GM20000 (cell line): ENCODE data around the gene FOCAD.
"Not testable (repeated sequence)": the region's sequence is repeated elsewhere in the genome, so short reads cannot be mapped to it uniquely, and the experiment has no call there.

Experiments used
- DNase-seq: peaks from one replicate; pipeline ENCODE4 v3.0.0; 2012; ENCODE audit warnings: low spot score
- TF ChIP-seq, protein P1 (sequence below): IDR thresholded peaks from 2 replicates; pipeline ENCODE4 v1.5.1; 2012; ENCODE audit warnings: mild to moderate bottlenecking, control low read depth; ENCODE audit errors: extremely low read depth, missing control alignments

Gene FOCAD

DNA sequence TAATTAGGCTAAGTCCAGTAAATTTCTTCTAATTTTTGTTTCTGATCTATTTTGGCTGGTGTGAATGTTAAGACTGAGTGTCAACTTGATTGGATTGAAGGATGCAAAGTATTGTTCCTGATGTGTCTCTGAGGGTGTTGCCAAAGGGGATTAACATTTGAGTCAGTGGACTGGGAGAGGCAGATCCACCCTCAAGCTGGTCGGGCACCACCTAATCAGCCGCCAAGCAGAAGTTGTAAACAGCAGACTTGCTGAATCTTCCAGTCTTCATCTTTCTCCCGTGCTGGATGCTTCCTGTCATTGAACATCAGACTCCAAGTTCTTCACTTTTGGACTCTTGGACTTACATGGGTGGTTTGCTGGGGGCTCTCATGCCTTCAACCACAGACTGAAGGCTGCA is 40.4 kb upstream of the FOCAD start:
- DNase-seq, result no peak

GRCh38 chr9:20646656-20647055 is 37.4 kb upstream of the FOCAD start:
- DNase-seq, result no peak
- TF ChIP-seq, protein P1, sequence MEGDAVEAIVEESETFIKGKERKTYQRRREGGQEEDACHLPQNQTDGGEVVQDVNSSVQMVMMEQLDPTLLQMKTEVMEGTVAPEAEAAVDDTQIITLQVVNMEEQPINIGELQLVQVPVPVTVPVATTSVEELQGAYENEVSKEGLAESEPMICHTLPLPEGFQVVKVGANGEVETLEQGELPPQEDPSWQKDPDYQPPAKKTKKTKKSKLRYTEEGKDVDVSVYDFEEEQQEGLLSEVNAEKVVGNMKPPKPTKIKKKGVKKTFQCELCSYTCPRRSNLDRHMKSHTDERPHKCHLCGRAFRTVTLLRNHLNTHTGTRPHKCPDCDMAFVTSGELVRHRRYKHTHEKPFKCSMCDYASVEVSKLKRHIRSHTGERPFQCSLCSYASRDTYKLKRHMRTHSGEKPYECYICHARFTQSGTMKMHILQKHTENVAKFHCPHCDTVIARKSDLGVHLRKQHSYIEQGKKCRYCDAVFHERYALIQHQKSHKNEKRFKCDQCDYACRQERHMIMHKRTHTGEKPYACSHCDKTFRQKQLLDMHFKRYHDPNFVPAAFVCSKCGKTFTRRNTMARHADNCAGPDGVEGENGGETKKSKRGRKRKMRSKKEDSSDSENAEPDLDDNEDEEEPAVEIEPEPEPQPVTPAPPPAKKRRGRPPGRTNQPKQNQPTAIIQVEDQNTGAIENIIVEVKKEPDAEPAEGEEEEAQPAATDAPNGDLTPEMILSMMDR, result no peak

More for the DNA sequence above, 40.4 kb upstream of the FOCAD start:
- TF ChIP-seq, protein P1, result no peak

DNA sequence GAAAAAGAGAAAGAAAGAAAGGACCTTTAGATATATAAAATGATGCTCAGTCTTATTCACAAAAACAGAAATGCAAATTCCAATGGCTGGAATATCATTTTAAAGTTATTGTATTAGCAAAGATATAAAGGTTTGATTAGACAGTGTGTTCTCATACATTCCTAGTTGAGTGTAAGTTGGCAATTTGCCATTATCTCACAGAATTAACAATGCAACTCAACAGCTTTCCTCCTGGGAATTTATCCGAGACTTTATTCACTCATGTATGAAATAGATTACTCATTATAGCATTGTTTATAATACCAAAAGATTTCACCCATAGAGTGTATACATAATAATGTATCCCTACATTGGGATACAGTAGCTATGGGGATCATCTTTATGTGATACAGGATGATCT is 34.7 kb upstream of the FOCAD start:
- TF ChIP-seq, protein P1, result no peak
- no peak for DNase-seq

DNA sequence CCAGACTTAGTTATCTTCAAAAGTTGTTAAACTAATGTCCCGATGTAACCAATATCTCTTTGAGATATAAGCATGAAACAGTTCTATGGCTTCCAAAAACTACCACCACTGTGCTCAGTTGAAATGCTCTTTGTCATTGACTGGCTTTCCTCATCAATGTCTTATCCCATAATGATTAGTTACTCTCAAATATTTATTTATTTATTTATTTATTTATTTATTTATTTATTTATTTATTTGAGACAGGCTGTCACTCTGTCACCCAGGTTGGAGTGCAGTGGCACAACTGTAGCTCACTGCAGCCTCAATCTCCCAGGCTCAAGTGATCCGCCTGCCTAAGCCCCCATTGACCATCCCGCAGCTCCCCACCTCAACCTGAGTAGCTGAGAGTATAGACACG is 33.7 kb upstream of the FOCAD start:
- DNase-seq, result no peak
- TF ChIP-seq, protein P1, result no peak

- TF ChIP-seq, protein P1, result no peak
- DNase-seq, result no peak
Observed at GRCh38 chr9:20650750-20651299, 33.2 kb upstream of the FOCAD start.

- TF ChIP-seq, protein P1, result no peak
- no peak for DNase-seq
Observed at GRCh38 chr9:20651939-20652338, 32.1 kb upstream of the FOCAD start.

DNA sequence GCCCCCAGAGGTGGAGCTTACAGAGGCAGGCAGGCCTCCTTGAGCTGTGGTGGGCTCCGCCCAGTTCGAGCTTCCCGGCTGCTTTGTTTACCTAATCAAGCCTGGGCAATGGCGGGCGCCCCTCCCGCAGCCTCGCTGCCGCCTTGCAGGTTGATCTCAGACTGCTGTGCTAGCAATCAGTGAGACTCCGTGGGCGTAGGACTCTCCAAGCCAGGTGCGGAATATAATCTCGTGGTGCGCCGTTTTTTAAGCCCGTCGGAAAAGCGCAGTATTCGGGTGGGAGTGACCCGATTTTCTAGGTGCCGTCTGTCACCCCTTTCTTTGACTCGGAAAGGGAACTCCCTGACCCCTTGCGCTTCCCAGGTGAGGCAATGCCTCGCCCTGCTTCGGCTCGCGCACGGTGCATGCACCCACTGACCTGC is 25.8 kb upstream of the FOCAD start:
- not testable (repeated sequence) for DNase-seq

GRCh38 chr9:20658677-20659473 is 25.2 kb upstream of the FOCAD start:
- no peak for DNase-seq
- TF ChIP-seq, protein P1, result no peak
